ENCODE results near the gene TERT.
"Not testable (repeated sequence)": the region's sequence is repeated elsewhere in the genome, so short reads cannot be mapped to it uniquely, and the experiment has no call there.

TERT gene

GRCh38 chr5:1333986-1334385, 39.1 kb upstream of the TERT start:
- CTCF ChIA-PET, result no interaction called here
- no peak overlapping the region for H3K4me3 ChIP-seq (ENCODE audit: low read depth, low read length)
- POLR2A ChIA-PET, result no interaction called here
- H3K9me3 ChIP-seq (ENCODE audit: control insufficient read depth, insufficient read depth, low read depth, low read length), result no peaks in the 10 kb centered on the region
- no peaks in the 10 kb centered on the region for H3K4me1 ChIP-seq (ENCODE audit: control insufficient read depth, insufficient read depth, low read length)
- TF ChIP-seq ZNF600 (tag by site-specific recombination; IDR thresholded peaks at IDR 0.05), result no peak
- TF ChIP-seq PRDM4 (tag by site-specific recombination; IDR thresholded peaks at IDR 0.05), result no peak
- TF ChIP-seq ZNF658 (tag by site-specific recombination; IDR thresholded peaks at IDR 0.05), result no peak
- no peak for TF ChIP-seq ZNF18 (tag by site-specific recombination; IDR thresholded peaks at IDR 0.05)
- no peak for TF ChIP-seq ZNF174 (tag by site-specific recombination; IDR thresholded peaks at IDR 0.05)
- TF ChIP-seq ZNF510 (tag by site-specific recombination; IDR thresholded peaks at IDR 0.05; ENCODE audit: insufficient replicate concordance), result no peak
- TF ChIP-seq WT1 (tag by site-specific recombination; IDR thresholded peaks at IDR 0.05), result no peak
- TF ChIP-seq ZNF175 (tag by site-specific recombination; IDR thresholded peaks at IDR 0.05), result no peak
- TF ChIP-seq ZNF10 (tag by site-specific recombination; IDR thresholded peaks at IDR 0.05), result no peak
- H3K36me3 ChIP-seq (ENCODE audit: control insufficient read depth in 2 of 2, insufficient read depth in 1 of 2, low read length in 2 of 2), result peaks cover 8 to 97% of the 10 kb centered on the region in 2 experiments
- H3K27ac ChIP-seq (ENCODE audit: extremely low read depth, low read depth, low read length), result no peak overlapping the region

GRCh38 chr5:1333286-1333685, 38.4 kb upstream of the TERT start:
- H3K9me3 ChIP-seq (ENCODE audit: control insufficient read depth, insufficient read depth, low read depth, low read length); H3K4me3 ChIP-seq (ENCODE audit: low read depth, low read length); H3K27ac ChIP-seq (ENCODE audit: extremely low read depth, low read depth, low read length); POLR2A ChIA-PET; CTCF ChIA-PET; H3K4me1 ChIP-seq (ENCODE audit: control insufficient read depth, insufficient read depth, low read length): not testable (repeated sequence)
- peaks cover 8 to 93% of the 10 kb centered on the region in 2 experiments for H3K36me3 ChIP-seq (ENCODE audit: control insufficient read depth in 2 of 2, insufficient read depth in 1 of 2, low read length in 2 of 2)

- H3K27ac ChIP-seq (ENCODE audit: extremely low read depth, low read depth, low read length), result no peak overlapping the region
- H3K9me3 ChIP-seq (ENCODE audit: control insufficient read depth, insufficient read depth, low read depth, low read length), result no peaks in the 10 kb centered on the region
- ChIA-PET POLR2A (no interaction called here), CTCF (no interaction called here)
- TF ChIP-seq REST (tag by site-specific recombination; IDR thresholded peaks at IDR 0.05) (0 out of 2 replicates have a peak, but pooled peaks have one; percentile 36), ZNF600 (tag by site-specific recombination; IDR thresholded peaks at IDR 0.05) (peak; percentile 69), ZSCAN16 (tag by site-specific recombination; IDR thresholded peaks at IDR 0.05) (no peak), ATF2 (tag by site-specific recombination; IDR thresholded peaks at IDR 0.05; ENCODE audit: low read depth) (peak; percentile 16; the same call in 1 of the 2 replicates), ZNF274 (IDR thresholded peaks at IDR 0.05; ENCODE audit: low read length) (no peak), ZNF274 (tag by site-specific recombination; IDR thresholded peaks at IDR 0.05; ENCODE audit: borderline replicate concordance) (no peak), ZNF121 (tag by site-specific recombination; IDR thresholded peaks at IDR 0.05) (peak; percentile 69; the same call in 1 of the 2 replicates)
- H3K36me3 ChIP-seq (ENCODE audit: control insufficient read depth in 2 of 2, insufficient read depth in 1 of 2, low read length in 2 of 2), result peaks cover 8 to 85% of the 10 kb centered on the region in 2 experiments
- no peaks in the 10 kb centered on the region for H3K4me1 ChIP-seq (ENCODE audit: control insufficient read depth, insufficient read depth, low read length)
- H3K4me3 ChIP-seq (ENCODE audit: low read depth, low read length), result no peak overlapping the region
Observed at GRCh38 chr5:1332461-1333001, 37.7 kb upstream of the TERT start.
